ENCODE data around the gene APBB1IP.
"Not testable (repeated sequence)": the region's sequence is repeated elsewhere in the genome, so short reads cannot be mapped to it uniquely, and the experiment has no call there.

The APBB1IP gene

GRCh38 chr10:26566525-26567350 lies 128.6 kb downstream of the APBB1IP start:
- no peak for FAIRE-seq

GRCh38 chr10:26567351-26567721 lies 129.2 kb downstream of the APBB1IP start:
- FAIRE-seq = no peak

- no peak for FAIRE-seq
These were observed 133.5 kb downstream of the APBB1IP start for GRCh38 chr10:26571655-26572054.

- FAIRE-seq = no peak
These were observed 135.5 kb downstream of the APBB1IP start for GRCh38 chr10:26573674-26574073.

- no peak for FAIRE-seq
These were observed 136.6 kb downstream of the APBB1IP start for GRCh38 chr10:26574783-26575182.

- FAIRE-seq = not testable (repeated sequence)
These were observed 140.2 kb downstream of the APBB1IP start for GRCh38 chr10:26578371-26578770.

GRCh38 chr10:26579256-26580063 lies 141.3 kb downstream of the APBB1IP start:
- no peak for FAIRE-seq

GRCh38 chr10:26586211-26586610 lies 148.1 kb downstream of the APBB1IP start:
- no peak for FAIRE-seq

GRCh38 chr10:26588611-26589010 lies 150.5 kb downstream of the APBB1IP start:
- no peak for FAIRE-seq

- FAIRE-seq = not testable (repeated sequence)
These were observed 151.7 kb downstream of the APBB1IP start for GRCh38 chr10:26589813-26590212.

GRCh38 chr10:26593896-26594295 lies 155.8 kb downstream of the APBB1IP start:
- FAIRE-seq = no peak

- not testable (repeated sequence) for FAIRE-seq
These were observed 165.1 kb downstream of the APBB1IP start for GRCh38 chr10:26603283-26603682.

- not testable (repeated sequence) for FAIRE-seq
These were observed 166.4 kb downstream of the APBB1IP start for GRCh38 chr10:26604320-26605093.

- FAIRE-seq = peak; percentile 71
These were observed 168.3 kb downstream of the APBB1IP start for GRCh38 chr10:26606389-26606877.

GRCh38 chr10:26612151-26612915 lies 174.2 kb downstream of the APBB1IP start:
- FAIRE-seq = no peak

All from endometrium (tissue), 2 donors.